ENCODE results near the gene CAPS.

Gene CAPS

GRCh38 chr19:5941673-5942072 lies 27.6 kb downstream of the CAPS start:
- Histone ChIP-seq H3K4me3 (replicated peaks; ENCODE audit: insufficient read depth, low read length) (no peak overlapping the region), H3K27ac (replicated peaks) (no peak overlapping the region), H3K27me3 (ENCODE audit: insufficient read depth, poor library complexity, severe bottlenecking) (no peaks in the 10 kb centered on the region)
- DNase-seq (ENCODE audit: low read depth in 1 of 2, low spot score in 1 of 2), result no peak
- TF ChIP-seq GABPA (IDR thresholded peaks at IDR 0.05; ENCODE audit: low read depth) (no peak), CTCF (IDR thresholded peaks at IDR 0.05; ENCODE audit: insufficient read depth, low read length) (no peak), SPI1 (IDR thresholded peaks at IDR 0.05; ENCODE audit: borderline replicate concordance, low read depth) (no peak), REST (IDR thresholded peaks at IDR 0.05; ENCODE audit: insufficient replicate concordance, low read depth) (no peak), POLR2AphosphoS5 (IDR thresholded peaks at IDR 0.05; ENCODE audit: low read depth) (no peak)

DNA sequence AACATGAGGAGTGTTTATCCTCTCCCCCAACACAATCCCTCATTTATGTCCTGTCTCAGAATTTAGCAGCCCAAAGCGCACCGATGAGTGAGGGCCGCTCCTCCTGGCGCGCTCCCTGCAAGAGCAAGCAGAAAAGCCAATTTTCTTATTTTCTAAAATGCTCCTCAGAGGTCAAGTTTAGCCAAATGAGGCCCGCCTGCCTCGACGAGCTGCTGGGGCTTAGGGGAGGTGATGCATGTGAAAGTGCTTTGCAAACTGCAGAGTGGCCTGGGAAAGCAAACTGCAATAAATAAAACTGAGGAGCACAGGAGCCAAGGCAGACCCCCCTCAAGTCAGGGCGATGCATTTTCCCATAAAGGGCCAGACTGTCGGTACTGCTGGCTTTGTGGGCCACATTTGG lies 29.0 kb downstream of the CAPS start:
- TF ChIP-seq GABPA (IDR thresholded peaks at IDR 0.05; ENCODE audit: low read depth), result no peak
- Histone ChIP-seq H3K27me3 (ENCODE audit: insufficient read depth, poor library complexity, severe bottlenecking) (no peaks in the 10 kb centered on the region), H3K27ac (replicated peaks) (no peak overlapping the region), H3K4me3 (replicated peaks; ENCODE audit: insufficient read depth, low read length) (no peak overlapping the region)
- no peak for DNase-seq (ENCODE audit: low read depth in 1 of 2, low spot score in 1 of 2)

DNA sequence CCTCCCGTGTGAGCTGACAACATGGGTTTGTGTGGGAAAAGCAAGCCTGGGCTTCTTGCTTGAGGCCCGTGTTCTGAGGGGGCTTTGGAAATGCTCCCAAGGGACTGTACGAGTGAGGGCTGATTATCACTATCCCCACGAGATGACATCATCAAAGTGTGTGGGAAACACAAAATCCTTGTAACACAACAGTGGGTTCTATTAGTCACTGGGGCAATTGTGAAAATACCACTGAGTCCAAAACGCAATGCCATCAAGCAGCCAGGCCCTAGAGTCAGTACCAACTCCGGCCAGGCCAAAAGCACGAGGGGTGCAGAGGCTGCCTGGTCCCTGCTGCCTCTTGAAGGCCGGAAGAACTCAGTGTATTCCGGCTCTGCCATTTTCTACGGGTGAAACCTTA lies 29.6 kb downstream of the CAPS start:
- H3K27me3 ChIP-seq (ENCODE audit: insufficient read depth, poor library complexity, severe bottlenecking), result no peaks in the 10 kb centered on the region
- TF ChIP-seq POLR2AphosphoS5 (IDR thresholded peaks at IDR 0.05; ENCODE audit: low read depth) (no peak), REST (IDR thresholded peaks at IDR 0.05; ENCODE audit: insufficient replicate concordance, low read depth) (no peak), CTCF (IDR thresholded peaks at IDR 0.05; ENCODE audit: insufficient read depth, low read length) (no peak), GABPA (IDR thresholded peaks at IDR 0.05; ENCODE audit: low read depth) (no peak), SPI1 (IDR thresholded peaks at IDR 0.05; ENCODE audit: borderline replicate concordance, low read depth) (no peak)
- no peak overlapping the region for H3K4me3 ChIP-seq (replicated peaks; ENCODE audit: insufficient read depth, low read length)
- DNase-seq (ENCODE audit: low read depth in 1 of 2, low spot score in 1 of 2), result no peak
- no peak overlapping the region for H3K27ac ChIP-seq (replicated peaks)

DNA sequence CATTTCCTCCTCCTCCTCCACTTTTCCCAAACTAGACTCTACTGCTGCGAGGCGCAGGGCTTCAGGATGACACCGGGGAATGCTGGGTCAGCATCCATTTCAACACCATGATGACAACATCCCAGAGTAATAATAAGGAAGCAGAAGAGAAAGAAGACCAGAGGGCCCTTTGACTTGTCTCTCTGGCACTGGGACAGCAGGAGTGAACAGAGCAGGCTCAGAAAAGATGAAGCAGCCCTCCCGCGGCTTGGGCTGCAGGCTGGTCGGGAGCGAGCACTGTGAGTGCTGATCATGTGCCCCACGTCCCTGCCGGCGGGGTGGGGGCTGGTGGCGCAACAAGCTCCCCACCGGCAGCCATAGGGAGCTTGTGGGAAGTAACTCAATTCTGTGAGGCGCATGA lies 33.4 kb downstream of the CAPS start:
- peak; percentile 65 to 72 for DNase-seq (ENCODE audit: low read depth in 1 of 2, low spot score in 1 of 2)
- H3K27ac ChIP-seq (replicated peaks), result no peak overlapping the region; the same call in 1 of the 2 replicates
- no peak overlapping the region for H3K4me3 ChIP-seq (replicated peaks; ENCODE audit: insufficient read depth, low read length)
- TF ChIP-seq SPI1 (IDR thresholded peaks at IDR 0.05; ENCODE audit: borderline replicate concordance, low read depth) (no peak), CTCF (IDR thresholded peaks at IDR 0.05; ENCODE audit: insufficient read depth, low read length) (no peak), REST (IDR thresholded peaks at IDR 0.05; ENCODE audit: insufficient replicate concordance, low read depth) (no peak), POLR2AphosphoS5 (IDR thresholded peaks at IDR 0.05; ENCODE audit: low read depth) (no peak), GABPA (IDR thresholded peaks at IDR 0.05; ENCODE audit: low read depth) (no peak)
- no peaks in the 10 kb centered on the region for H3K27me3 ChIP-seq (ENCODE audit: insufficient read depth, poor library complexity, severe bottlenecking)
